Measurements from ENCODE around the gene INS. TPM values are rescaled to one million over a fixed set of nuclear protein-coding genes. Genes with fewer than 3 reads are reported as not detected.

The INS gene
- total RNA-seq, 1 donor = not detected

DNA sequence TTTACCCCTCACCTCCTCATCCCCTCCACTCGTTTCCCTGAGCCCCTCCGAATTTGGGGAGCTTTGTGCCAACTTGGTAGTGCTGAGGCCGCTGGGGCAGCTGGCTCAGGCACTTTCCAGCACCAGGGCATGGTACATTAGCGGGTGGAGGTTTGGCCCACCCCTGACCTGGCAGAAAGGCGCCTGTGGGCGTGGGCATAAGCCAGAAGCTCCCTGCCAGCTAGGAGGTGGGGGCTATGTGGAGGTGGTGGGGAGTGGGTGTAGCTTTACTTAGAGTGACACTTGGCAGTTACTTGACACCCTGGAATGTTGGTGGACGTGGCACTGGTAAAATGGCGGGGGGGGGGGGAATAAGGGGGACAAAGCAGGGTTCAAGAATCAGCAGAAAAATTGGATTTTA lies 11.5 kb downstream of the INS start:
- no peak overlapping the region for H3K4me3 ChIP-seq (ENCODE audit: low read depth, low read length)
- DNase-seq (ENCODE audit: low read depth) = no peak
- TF ChIP-seq, protein P1, sequence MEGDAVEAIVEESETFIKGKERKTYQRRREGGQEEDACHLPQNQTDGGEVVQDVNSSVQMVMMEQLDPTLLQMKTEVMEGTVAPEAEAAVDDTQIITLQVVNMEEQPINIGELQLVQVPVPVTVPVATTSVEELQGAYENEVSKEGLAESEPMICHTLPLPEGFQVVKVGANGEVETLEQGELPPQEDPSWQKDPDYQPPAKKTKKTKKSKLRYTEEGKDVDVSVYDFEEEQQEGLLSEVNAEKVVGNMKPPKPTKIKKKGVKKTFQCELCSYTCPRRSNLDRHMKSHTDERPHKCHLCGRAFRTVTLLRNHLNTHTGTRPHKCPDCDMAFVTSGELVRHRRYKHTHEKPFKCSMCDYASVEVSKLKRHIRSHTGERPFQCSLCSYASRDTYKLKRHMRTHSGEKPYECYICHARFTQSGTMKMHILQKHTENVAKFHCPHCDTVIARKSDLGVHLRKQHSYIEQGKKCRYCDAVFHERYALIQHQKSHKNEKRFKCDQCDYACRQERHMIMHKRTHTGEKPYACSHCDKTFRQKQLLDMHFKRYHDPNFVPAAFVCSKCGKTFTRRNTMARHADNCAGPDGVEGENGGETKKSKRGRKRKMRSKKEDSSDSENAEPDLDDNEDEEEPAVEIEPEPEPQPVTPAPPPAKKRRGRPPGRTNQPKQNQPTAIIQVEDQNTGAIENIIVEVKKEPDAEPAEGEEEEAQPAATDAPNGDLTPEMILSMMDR (IDR thresholded peaks at IDR 0.05; ENCODE audit: insufficient read depth, low read length) = no peak

DNA sequence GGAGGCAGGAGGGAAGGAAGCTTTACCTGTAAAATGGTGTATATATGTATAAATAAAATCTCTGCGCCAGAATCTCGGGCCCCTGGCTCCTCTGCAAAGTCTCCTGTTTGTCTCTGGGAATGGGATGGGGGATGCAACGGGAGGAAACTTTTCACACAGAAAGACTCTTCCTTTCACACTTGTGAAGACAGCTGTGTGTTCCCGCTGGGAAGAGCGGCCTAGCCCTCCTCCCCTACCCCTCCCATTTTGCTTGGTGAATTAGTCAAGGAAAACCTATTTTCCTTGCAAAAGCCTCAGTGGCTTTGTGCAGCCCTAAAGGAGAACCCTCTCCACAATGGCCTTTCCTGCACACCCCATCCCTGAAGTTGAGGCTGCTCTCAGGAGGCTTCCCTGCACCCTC lies 12.4 kb downstream of the INS start:
- TF ChIP-seq, protein P1 (IDR thresholded peaks at IDR 0.05; ENCODE audit: insufficient read depth, low read length) = no peak
- DNase-seq (ENCODE audit: low read depth) = no peak
- no peak overlapping the region for H3K4me3 ChIP-seq (ENCODE audit: low read depth, low read length)

DNA sequence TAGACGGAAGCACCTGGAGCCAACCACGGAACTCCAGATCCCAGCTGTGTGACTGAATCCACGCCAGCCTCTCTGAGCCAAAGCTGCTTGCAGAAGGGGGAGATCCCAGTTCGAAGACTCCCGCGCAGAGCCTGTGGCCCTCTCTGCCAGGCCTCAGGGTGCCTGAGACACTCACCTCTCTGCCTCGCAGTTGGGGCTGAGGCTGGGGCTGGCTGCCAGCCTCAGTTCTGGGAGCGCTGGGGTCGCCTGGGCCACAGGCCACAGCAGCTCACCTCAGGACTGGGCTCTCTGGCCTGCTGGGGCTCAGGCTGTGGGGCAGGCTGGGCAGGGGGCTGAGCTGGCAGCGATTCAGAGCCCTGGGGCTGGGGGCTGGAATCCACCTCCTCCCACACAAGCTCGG lies 13.6 kb downstream of the INS start:
- DNase-seq (ENCODE audit: low read depth) = no peak
- H3K4me3 ChIP-seq (ENCODE audit: low read depth, low read length) = no peak overlapping the region
- TF ChIP-seq, protein P1 (IDR thresholded peaks at IDR 0.05; ENCODE audit: insufficient read depth, low read length) = no peak

DNA sequence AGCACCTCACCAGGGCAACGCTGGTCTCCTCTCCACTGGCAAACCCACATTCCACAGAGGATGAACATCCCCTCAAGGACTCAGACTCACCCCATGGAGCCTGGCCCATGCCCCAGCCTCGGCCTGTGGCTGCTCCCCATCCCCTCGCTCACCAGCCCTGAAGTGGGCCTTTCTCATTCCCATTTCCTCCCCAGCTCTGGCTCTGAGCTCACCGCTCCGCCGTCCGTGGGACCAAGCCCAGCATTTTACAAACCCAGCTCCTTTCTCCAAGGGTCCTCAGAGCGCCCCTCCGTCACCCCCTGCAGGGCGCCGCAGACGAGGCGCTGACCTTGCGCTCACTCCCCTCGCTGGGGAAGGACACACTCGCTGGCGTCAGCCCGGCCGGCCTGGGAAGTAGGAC lies 15.0 kb downstream of the INS start:
- TF ChIP-seq, protein P1 (IDR thresholded peaks at IDR 0.05; ENCODE audit: insufficient read depth, low read length) = no peak
- H3K4me3 ChIP-seq (ENCODE audit: low read depth, low read length) = no peak overlapping the region
- no peak for DNase-seq (ENCODE audit: low read depth)

DNA sequence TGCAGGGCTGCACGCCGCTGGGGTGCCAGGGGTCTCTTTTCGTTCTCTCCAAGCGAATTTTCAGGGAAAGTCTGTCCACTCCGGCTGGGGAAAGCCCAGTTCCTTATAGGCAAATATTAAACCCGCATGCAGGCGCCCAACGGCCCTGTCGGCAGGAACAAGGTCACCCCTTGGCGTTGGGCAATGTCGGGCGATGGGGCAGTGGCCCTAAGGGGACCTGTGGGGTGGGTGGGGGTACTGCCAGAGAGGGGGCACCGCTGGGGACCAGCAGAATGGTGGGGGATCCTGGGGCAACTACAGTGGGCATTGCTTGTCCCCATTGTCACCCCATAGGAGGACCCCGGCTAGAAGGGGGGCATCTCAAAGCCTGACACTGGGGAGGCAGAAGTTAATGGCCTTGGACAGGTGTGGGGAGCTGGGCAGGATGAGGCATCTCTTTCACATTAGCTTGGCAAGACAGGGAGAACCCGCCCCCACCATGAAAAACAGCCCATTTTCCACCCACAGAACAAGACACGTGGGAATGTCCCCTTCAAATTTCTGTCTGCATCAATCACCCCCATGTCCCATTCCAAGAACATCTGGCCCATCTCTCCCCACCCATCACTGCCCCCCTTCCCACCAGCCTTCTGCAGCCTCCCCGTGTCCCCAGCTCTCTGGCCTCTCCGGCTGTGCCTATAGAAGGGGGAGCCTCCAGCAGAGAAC lies 16.3 kb downstream of the INS start:
- H3K4me3 ChIP-seq (ENCODE audit: low read depth, low read length) = no peak overlapping the region
- DNase-seq (ENCODE audit: low read depth) = no peak
- TF ChIP-seq, protein P1 (IDR thresholded peaks at IDR 0.05; ENCODE audit: insufficient read depth, low read length) = no peak

DNA sequence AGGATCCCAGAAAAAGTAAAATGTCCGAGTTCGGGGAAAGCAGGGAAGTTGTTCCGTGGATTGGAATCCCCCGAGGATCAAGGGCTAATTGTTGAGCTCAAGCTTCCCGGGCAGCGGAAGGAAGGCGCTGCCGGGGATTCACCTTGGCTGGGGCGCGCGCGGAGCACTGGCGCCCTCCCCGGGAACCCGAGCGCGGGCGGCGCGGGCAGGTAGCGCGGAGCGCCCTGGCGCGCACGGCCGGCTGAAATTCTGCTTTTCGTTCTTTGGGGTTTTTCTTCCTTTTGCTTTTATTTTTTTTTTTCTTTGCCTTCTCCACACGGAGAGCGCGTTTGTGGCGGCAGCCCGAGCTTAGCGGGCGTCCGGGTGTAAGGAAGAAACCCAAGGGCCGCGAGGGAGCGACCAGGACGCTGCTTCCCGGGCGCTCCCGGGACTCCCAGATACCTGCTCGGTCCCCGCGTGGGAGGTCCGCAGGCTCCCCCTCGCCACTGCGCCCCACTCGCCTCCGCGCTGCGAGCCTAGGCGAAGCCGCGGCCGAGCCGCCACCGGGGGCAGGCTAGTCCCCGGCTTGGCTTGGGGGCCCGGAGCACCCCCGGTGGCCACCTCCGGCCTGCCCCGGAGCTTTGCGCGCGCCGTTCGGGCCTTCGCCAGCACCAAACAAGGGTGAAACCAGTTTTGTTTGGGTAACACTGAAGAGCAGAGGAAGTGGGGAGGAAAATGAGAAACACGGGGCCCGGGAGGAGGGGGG lies 17.0 kb downstream of the INS start:
- no peak overlapping the region for H3K4me3 ChIP-seq (ENCODE audit: low read depth, low read length)
- DNase-seq (ENCODE audit: low read depth) = no peak
- TF ChIP-seq, protein P1 (IDR thresholded peaks at IDR 0.05; ENCODE audit: insufficient read depth, low read length) = no peak
